GM19397 (cell line): ENCODE results near the gene OTOG.

Source experiments
- ATAC-seq: cut with Tn5 transposase; IDR thresholded peaks from one replicate; pipeline ENCODE4 v1.9.1; 2021; ENCODE audit warnings: mild to moderate bottlenecking, moderate library complexity; ENCODE audit not compliant: unreplicated experiment

Gene OTOG

GRCh38 chr11:17580271-17580670, 33.2 kb downstream of the OTOG start:
- ATAC-seq: no peak

DNA sequence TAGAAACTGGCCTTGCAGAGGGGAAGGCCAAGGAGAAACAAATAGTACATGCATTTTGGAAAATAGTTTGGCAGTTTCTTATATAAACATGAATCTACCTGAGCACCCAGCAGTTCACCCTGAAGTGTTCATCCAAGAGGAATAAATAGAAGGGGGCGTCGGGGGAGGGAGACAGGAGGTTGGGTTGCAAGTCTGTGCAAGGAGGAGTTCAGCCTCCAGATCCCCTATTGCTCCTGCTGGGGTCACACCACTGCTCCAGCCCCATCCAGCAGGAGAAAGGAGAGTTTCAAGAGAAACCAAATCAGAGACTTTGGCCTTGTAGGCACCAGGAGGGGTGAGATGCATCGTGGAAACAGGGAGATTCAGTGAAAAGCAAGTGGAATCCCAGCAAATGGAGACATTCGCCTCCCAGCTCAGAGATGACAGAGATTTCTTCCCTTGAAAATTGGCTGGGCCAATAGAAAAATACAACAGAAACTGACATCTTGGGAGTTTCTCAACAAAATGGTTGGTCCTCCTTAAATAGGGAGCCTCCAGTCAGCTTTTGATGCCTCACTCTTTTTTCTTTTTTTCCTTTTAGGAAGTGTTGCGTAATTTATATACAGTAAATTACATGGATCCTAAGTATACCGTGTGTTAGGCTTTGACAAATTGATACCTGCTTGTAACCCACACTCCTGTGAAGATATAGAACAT, 34.1 kb downstream of the OTOG start:
- no peak for ATAC-seq

- no peak for ATAC-seq
Observed at GRCh38 chr11:17581732-17582053, 34.6 kb downstream of the OTOG start.

DNA sequence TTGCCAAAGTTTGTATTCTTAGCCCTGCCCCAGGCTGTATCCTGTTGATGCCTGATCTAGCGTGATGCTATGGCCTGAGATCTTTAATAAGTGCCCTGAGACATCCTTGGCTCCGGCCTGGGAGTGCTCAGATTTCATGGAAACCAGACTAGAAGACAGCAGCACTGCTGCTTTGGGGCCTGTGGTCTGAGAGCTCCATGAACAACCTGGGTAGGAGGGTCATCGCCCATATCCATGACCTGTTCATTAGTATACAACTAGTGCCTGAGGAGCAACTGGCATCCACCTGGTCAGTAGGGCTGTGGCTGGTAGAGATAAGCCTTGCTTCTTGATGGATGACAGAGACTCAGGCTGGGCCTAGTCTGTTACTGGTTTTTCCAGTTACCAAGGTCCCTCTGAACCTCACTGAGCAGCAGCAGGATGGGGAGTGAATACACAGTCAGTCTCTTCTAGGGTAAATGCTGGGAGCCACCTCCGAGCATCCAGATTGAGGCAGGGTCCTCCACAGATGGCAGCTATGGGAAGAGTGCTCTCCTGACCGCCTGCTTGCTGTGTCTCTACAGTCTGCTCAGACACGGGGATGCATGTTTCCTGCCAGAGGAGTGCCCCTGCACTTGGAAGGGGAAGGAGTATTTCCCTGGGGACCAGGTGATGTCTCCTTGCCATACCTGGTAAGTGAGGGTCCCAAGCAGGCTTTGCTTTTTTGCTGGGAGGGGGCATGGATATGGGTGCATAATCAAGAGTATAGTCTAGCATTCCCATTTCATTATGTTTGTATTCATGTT, 39.0 kb downstream of the OTOG start:
- no peak for ATAC-seq

DNA sequence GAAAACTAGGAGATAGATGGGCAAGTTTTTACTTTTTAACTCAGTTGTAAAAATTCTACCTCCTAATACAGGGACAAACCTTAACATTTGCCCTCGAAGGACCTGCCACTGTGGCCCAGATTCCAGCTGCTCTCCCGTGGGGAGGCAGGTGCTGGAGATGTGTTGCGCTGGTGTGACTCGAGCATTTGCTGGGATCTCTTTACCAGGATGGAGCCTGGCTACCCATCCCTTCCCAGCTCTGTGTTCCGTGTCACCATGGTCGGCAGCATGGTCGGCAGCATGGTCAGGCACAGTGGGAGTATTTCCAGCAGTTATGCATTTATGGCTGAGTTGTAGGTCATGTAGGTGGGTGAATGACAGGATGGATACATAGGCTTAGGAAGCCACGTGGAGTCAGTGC, 41.1 kb downstream of the OTOG start:
- no peak for ATAC-seq

DNA sequence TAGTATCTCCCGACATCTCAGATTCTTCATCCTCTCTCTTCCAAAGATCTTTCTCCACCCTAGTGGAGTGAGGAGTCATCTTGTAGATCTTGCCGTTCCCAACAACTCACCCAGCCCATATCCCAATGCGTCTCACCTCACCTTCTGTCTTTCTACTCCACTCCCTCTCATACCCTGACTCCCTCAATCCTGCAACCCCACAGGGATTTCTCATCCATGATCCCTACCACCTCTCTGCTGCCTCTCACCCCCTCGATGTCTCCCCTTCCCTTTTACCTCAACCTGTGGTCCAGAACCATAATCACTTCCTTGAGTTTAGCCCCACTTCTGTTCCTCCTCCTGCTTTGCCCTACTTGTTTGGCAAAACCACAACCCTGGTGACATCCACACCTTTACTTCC, 41.7 kb downstream of the OTOG start:
- ATAC-seq: no peak

DNA sequence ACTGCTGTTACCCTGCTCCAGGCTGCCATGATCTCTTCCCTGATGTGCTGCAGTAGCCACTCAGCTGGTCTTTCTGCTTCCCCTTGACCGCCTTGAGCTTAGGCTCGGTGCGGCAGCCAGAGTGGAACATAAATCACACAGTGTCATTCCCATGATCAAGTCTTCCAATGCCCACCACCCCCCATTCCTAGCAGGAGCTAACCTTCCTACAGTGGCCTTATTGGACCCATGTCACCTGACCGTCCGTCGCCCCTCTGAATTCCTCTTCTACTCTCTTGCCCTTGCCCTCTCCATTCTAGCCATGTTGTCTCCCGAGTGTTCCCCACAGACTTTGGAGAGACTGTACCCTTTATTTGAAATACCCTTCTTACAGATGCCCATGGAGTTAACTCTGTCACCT, 43.4 kb downstream of the OTOG start:
- ATAC-seq: no peak

DNA sequence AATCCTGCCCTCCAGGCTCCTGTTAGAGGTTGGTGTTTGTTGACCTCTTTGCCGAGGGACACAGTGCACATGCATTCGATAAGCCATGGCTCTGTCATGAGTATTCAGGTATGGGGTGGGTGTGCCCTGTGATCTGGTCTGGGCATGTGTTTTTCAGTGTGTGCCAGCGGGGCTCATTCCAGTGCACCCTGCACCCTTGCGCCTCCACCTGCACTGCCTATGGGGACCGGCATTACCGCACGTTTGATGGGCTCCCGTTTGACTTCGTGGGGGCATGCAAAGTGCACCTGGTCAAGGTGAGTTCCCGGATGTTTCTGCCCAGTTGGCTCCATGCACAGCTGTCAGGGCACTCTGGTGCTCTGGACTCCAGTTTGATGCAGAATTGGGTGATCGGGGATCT, 44.2 kb downstream of the OTOG start:
- ATAC-seq: no peak

GRCh38 chr11:17593466-17594245, 46.6 kb downstream of the OTOG start:
- ATAC-seq: no peak

DNA sequence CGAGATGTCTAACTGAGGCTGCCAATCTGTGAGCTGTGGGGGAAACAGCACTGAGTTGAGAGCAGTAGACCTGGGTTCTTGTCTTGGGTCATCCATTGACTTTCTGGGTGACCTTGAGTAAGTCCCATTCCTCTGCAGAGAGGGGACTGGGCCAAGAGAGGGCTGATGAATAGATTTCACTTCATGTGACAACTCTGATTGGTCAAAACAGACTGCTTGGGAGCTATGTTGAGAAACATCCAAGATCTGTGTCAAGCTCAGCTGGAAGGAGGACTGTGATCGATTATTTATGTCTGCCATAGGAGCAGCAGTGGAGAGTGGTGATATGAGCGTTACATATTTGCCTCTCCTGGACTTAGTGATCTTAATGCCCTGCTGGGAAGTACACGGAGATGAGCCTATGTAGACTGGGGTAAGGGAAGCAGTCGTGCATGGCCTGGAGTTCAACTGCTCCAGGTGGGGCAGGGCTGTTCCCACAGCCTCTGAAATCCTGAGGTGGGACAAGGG, 47.7 kb downstream of the OTOG start:
- no peak for ATAC-seq

GRCh38 chr11:17595526-17596309, 48.7 kb downstream of the OTOG start:
- no peak for ATAC-seq

DNA sequence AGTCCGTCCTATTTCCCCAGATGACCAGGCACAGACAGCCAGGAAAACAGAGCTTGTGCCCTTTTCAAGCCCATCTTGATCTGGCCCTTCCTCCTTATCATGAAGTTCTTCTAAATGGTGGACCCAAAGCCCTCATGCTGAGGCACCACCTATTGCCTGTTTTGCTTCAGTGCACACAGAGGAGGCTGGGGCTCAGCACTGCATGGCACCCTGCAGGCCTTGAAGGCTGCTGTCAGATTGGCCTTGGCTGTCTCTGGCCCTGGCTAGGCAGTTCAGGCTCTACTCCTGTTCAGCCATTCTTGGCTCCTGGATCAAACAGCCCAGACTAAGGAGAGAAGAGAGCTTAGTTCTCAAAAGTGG, 49.2 kb downstream of the OTOG start:
- ATAC-seq: no peak

GRCh38 chr11:17596711-17597110, 49.7 kb downstream of the OTOG start:
- no peak for ATAC-seq

GRCh38 chr11:17597770-17598169, 50.7 kb downstream of the OTOG start:
- no peak for ATAC-seq

DNA sequence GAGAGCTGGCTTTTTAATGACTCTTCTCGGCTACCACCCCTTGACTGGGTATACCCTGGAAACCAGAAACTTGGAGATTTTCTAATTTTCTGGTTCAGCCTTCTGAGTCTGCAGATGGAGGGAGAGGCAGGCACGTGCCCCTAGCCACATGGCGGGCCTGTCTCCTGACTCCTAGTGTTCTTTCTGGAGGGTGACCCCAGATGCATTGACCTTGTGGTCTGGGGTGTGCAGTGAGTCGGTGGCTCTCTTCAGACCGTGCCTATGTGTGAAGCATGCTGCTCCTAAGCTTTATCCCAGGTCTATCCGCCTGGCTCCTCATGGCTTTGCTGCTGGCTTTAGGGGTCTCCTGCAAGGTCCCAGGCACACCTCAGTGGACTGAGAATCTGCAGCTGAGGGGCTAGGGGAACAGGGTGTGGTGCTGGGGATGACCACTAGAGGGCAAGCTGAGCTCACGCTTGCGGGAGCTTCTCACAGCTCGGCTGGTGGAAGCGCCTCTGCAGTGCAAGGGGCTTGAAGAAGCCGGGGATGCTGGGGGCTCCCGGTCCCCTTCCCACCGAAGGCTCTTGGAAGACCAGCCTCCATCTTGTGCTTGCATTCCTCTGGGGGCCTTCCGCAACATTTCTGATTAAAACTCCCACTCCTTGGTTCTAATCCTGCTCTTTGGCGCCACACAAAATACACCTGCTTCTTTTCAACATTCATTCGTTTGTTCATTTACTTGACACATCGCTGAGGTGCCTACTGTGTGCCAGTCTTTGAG, 51.8 kb downstream of the OTOG start:
- ATAC-seq: peak; percentile 82

DNA sequence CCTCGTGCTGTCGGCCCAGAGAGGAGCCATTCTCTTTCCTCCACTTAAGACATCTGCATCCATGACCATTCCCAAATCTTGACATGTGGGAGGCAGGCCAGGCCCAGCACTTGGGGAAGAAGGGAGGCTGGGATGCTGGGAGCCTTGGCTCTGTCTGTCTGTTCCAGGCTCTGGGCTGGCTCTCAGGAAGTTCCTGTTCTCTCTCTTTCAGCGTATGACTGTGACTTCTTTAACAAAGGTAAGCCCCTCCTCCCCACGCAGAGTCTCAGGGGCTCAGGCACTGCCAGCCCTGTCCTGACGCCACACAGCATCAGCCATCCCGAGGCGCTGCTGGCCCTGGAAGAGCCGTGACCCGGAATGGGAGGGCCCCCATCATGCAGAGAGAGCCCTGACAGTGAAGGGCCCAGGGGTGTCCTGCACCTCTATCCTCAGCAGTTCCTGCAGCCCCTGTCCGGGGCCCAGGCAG, 52.4 kb downstream of the OTOG start:
- no peak for ATAC-seq

- no peak for ATAC-seq
Observed at GRCh38 chr11:17600316-17601255, 53.5 kb downstream of the OTOG start.

DNA sequence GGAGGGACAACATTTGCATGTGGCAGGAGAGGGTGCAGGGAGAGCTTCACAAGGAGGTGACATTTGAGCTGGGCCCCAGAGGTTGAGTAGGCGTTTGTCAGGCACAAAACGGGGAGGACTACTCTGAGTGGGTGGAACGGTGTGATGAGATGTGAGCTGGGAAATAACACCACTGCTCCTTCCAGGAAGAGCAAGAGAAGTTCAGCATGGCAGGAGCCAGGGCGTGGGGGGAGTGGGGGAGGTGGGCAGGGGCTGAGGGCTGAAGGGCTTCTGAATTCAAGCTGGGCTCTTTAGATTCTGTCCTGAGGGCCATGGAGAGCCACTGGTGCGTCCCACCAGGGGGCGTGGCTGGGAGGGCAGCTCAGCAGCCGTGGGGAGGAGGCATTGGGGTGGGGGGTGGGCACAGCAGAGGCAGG, 54.2 kb downstream of the OTOG start:
- no peak for ATAC-seq

DNA sequence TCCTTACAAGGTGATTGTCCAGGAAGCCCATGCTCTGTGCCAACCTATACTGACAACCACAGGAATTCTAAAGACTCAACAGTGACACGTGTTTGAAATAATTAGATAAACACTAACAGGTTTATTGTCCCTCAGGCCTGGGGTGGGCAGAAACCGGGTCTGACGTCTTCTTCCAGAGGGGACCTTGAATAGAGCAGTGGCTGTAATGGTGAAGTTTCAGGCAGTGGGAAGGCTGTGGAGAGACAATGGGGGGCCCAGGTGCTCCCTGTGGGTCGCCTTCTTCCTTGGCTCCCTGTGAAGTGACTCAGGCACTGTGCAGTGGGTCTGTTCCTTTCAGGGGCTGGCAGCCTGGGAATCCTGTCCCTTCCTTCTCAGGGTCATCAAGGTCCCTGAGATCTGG, 54.6 kb downstream of the OTOG start:
- no peak for ATAC-seq
